ENCODE results near the gene EFNB3.

The EFNB3 gene

DNA sequence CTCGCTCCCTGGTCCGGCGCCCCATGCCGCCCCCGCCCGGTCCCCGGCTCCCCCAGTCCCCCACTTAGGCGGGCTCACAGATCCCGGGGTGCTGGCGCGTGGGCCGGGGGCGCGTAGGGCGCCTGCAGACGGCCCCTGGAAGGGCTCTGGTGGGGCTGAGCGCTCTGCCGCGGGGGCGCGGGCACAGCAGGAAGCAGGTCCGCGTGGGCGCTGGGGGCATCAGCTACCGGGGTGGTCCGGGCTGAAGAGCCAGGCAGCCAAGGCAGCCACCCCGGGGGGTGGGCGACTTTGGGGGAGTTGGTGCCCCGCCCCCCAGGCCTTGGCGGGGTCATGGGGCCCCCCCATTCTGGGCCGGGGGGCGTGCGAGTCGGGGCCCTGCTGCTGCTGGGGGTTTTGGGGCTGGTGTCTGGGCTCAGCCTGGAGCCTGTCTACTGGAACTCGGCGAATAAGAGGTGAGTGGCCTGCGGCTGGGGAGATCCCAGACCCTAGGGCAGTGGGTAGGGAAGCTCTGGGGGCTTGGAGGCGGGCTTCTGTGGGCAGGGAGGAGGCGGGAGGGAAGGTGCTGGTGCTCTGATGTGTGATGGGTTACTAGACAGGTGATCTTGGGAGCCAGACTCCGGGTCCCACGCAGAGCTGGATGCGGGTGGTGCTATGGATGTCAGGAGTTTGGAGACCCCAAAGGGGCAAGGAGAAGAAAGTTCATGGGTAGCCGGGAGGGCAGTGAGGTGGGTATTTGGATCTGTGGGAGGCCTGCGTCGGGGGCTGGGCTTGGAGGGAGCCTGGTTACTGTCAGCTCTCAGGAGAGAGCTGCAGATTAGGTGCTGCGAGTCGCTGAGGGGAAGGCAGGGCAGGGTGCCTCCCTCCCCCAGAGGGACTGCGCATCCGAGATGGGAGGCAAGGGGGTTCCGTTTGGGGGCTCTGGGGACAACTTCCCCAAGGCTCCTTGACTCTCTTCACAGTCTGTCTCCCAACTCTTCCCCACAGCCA lies 560 bp downstream of the EFNB3 start:
- Histone ChIP-seq H3K4me3 (peak overlapping the region; percentile 72), H3K9me3 (ENCODE audit: low read depth, low read length) (no peaks in the 10 kb centered on the region), H3K27ac (no peak overlapping the region), H3K36me3 (ENCODE audit: insufficient read depth, low read length) (no peaks in the 10 kb centered on the region; the same call in 1 of the 2 replicates), H3K9ac (ENCODE audit: insufficient read length) (peak overlapping the region; percentile 50)
- no peak for DNase-seq (ENCODE audit: low read depth, low spot score)
- no peak for TF ChIP-seq POLR2AphosphoS5 (IDR thresholded peaks at IDR 0.05; ENCODE audit: borderline replicate concordance, low read depth, low read length)
- no peak for TF ChIP-seq FOXP2 (optimal IDR thresholded peaks at IDR 0.05; ENCODE audit: control extremely low read depth, extremely low read length, insufficient read depth)
- no peak for TF ChIP-seq EZH2 (IDR thresholded peaks at IDR 0.05)

DNA sequence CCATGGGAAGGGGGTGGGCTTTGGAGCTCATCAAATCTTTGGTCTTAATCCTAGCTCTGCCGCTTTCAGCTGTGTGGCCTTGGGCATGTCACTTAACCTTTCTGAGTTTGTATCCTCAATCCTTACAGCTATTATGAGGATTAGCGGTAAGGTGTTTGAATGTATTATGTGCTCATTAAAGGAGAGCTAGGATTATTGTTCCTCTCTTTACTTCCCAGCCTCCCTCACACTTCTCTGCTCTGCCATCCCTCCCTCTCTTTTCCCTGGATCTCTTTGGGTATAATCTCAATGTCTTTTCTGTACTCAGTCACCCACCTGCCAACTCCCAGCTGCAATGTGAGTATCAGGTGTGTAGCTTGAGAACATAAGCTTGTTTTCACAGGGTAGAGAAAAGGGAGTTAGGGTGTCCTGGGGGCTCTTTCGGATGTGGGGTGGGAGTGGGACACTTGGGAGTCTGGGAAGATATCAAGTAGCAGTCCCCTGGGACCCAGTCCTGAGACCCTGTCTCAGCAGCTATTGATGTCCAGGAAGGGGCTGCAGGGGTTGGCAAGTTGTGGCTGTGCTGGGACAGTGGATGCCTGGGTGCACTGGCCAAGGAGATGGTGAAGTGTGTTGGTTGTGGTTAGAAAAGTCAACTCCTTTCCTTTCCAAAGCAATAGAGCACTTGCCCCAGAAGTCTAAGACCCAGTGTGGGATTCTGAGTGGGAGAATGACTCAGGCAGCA lies 1.8 kb downstream of the EFNB3 start:
- Histone ChIP-seq H3K27ac (no peak overlapping the region), H3K36me3 (ENCODE audit: insufficient read depth, low read length) (no peaks in the 10 kb centered on the region; the same call in 1 of the 2 replicates), H3K9ac (ENCODE audit: insufficient read length) (no peak overlapping the region), H3K9me3 (ENCODE audit: low read depth, low read length) (no peaks in the 10 kb centered on the region), H3K4me3 (no peak overlapping the region)
- DNase-seq (ENCODE audit: low read depth, low spot score) = no peak
- no peak for TF ChIP-seq FOXP2 (optimal IDR thresholded peaks at IDR 0.05; ENCODE audit: control extremely low read depth, extremely low read length, insufficient read depth)

DNA sequence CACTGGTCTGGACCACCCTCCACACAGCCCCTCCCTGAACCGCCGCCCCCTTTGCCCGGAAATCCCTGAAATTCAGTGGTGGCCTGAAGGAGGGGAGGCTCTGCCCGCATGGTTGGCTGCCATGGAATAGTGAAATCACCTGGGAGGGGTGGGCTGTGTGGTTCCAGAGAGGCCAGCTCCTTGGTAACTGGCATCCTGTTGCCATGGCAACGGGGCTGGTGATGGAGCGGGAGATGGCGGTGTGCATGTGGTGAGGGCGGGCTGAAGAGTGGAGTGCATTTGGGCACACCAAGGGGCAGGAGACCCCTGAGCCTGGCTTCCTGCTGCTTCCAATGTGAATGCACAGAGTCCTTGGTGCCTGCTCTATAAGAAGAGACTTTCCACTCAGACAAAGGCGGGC lies 2.4 kb downstream of the EFNB3 start:
- no peak for TF ChIP-seq POLR2AphosphoS5 (IDR thresholded peaks at IDR 0.05; ENCODE audit: borderline replicate concordance, low read depth, low read length)
- no peak for TF ChIP-seq EZH2 (IDR thresholded peaks at IDR 0.05)
- TF ChIP-seq FOXP2 (optimal IDR thresholded peaks at IDR 0.05; ENCODE audit: control extremely low read depth, extremely low read length, insufficient read depth) = no peak
- DNase-seq (ENCODE audit: low read depth, low spot score) = no peak

DNA sequence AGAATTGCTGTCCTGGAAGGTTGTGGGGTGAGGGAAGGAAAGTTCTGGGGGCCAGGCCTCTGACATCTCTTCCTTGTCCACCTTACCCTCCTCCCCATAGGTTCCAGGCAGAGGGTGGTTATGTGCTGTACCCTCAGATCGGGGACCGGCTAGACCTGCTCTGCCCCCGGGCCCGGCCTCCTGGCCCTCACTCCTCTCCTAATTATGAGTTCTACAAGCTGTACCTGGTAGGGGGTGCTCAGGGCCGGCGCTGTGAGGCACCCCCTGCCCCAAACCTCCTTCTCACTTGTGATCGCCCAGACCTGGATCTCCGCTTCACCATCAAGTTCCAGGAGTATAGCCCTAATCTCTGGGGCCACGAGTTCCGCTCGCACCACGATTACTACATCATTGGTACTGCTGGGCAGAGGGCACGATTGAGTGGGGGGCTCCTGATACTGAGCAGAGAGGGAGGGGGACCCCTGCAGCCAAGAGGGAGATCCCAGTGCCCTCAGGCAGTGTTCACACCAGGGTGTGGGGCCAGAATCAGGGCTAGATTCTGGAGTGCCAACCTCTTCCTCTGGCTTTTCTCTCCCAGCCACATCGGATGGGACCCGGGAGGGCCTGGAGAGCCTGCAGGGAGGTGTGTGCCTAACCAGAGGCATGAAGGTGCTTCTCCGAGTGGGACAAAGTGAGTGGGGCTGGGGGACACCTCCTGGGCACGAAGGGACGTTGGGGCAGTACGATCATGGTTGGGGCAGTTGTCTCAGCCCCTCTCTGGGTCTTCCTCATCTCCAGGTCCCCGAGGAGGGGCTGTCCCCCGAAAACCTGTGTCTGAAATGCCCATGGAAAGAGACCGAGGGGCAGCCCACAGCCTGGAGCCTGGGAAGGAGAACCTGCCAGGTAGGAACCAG lies 3.1 kb downstream of the EFNB3 start:
- Histone ChIP-seq H3K36me3 (ENCODE audit: insufficient read depth, low read length) (no peaks in the 10 kb centered on the region), H3K4me3 (no peak overlapping the region), H3K9me3 (ENCODE audit: low read depth, low read length) (no peaks in the 10 kb centered on the region), H3K27ac (no peak overlapping the region), H3K9ac (ENCODE audit: insufficient read length) (no peak overlapping the region)
- no peak for DNase-seq (ENCODE audit: low read depth, low spot score)
- no peak for TF ChIP-seq FOXP2 (optimal IDR thresholded peaks at IDR 0.05; ENCODE audit: control extremely low read depth, extremely low read length, insufficient read depth)
- no peak for TF ChIP-seq EZH2 (IDR thresholded peaks at IDR 0.05)
- TF ChIP-seq POLR2AphosphoS5 (IDR thresholded peaks at IDR 0.05; ENCODE audit: borderline replicate concordance, low read depth, low read length) = no peak

More for the DNA sequence above, 2.4 kb downstream of the EFNB3 start:
- H3K36me3 ChIP-seq (ENCODE audit: insufficient read depth, low read length) = no peaks in the 10 kb centered on the region
- no peak overlapping the region for H3K4me3 ChIP-seq
- H3K27ac ChIP-seq = no peak overlapping the region
- no peak overlapping the region for H3K9ac ChIP-seq (ENCODE audit: insufficient read length)
- no peaks in the 10 kb centered on the region for H3K9me3 ChIP-seq (ENCODE audit: low read depth, low read length)

DNA sequence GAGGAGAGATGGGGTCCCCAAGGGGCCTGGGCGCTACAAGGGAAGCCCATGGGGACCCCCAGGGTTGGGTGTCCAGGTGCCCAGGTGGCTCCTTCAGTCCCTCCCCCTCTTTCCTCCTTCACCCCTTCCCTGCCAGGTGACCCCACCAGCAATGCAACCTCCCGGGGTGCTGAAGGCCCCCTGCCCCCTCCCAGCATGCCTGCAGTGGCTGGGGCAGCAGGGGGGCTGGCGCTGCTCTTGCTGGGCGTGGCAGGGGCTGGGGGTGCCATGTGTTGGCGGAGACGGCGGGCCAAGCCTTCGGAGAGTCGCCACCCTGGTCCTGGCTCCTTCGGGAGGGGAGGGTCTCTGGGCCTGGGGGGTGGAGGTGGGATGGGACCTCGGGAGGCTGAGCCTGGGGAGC lies 4.0 kb downstream of the EFNB3 start:
- DNase-seq (ENCODE audit: low read depth, low spot score) = no peak
- no peaks in the 10 kb centered on the region for H3K36me3 ChIP-seq (ENCODE audit: insufficient read depth, low read length)
- H3K27ac ChIP-seq = no peak overlapping the region
- no peak for TF ChIP-seq FOXP2 (optimal IDR thresholded peaks at IDR 0.05; ENCODE audit: control extremely low read depth, extremely low read length, insufficient read depth)
- no peak for TF ChIP-seq EZH2 (IDR thresholded peaks at IDR 0.05)
- TF ChIP-seq POLR2AphosphoS5 (IDR thresholded peaks at IDR 0.05; ENCODE audit: borderline replicate concordance, low read depth, low read length) = no peak
- no peaks in the 10 kb centered on the region for H3K9me3 ChIP-seq (ENCODE audit: low read depth, low read length)
- H3K9ac ChIP-seq (ENCODE audit: insufficient read length) = no peak overlapping the region
- H3K4me3 ChIP-seq = no peak overlapping the region

DNA sequence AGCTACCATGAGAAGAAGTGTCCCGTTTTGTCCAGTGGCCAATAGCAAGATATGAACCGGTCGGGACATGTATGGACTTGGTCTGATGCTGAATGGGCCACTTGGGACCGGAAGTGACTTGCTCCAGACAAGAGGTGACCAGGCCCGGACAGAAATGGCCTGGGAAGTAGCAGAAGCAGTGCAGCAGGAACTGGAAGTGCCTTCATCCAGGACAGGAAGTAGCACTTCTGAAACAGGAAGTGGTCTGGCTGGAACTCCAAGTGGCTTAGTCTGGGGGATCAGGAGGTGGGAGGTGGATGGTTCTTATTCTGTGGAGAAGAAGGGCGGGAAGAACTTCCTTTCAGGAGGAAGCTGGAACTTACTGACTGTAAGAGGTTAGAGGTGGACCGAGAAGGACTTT lies 5.3 kb downstream of the EFNB3 start:
- DNase-seq (ENCODE audit: low read depth, low spot score) = no peak
- Histone ChIP-seq H3K9me3 (ENCODE audit: low read depth, low read length) (no peaks in the 10 kb centered on the region), H3K4me3 (no peak overlapping the region), H3K36me3 (ENCODE audit: insufficient read depth, low read length) (no peaks in the 10 kb centered on the region), H3K27ac (no peak overlapping the region), H3K9ac (ENCODE audit: insufficient read length) (no peak overlapping the region)
- TF ChIP-seq FOXP2 (optimal IDR thresholded peaks at IDR 0.05; ENCODE audit: control extremely low read depth, extremely low read length, insufficient read depth) (no peak), EZH2 (IDR thresholded peaks at IDR 0.05) (no peak), POLR2AphosphoS5 (IDR thresholded peaks at IDR 0.05; ENCODE audit: borderline replicate concordance, low read depth, low read length) (no peak)

DNA sequence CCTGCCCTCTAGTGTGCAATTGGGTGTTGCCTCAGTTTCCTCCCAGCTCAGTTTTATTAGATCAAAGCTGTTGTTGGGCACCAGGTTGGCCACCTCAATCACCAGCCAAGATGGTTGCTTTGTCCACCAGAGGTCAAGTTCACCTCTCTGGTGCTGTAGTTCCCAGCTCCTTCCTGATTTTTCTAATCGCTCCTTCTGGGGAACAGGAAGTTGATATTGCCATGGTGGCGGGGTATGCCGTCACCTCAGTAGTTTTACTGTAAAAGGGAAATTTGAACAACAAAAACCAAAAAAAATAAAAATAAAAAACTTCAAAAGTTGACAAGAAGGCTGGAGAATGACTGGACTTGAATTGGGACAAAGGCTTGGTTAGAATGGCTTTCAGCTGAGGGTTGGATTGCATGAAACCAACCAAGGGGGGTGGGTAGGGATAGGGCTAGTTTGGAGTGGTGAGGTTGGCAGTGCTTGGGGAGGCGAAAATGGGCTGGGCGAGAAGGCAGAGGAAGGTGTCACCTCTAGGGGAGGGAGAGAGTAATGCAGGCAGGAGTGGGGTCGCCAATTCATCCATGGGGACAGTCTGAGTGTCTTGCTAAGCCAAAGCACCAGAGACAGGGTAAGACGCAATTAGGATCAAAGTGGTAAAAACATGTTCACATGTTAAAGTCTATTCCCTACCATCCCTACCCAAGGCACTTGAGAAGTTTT lies 6.2 kb downstream of the EFNB3 start:
- no peaks in the 10 kb centered on the region for H3K36me3 ChIP-seq (ENCODE audit: insufficient read depth, low read length)
- H3K9me3 ChIP-seq (ENCODE audit: low read depth, low read length) = no peaks in the 10 kb centered on the region
- no peak for TF ChIP-seq FOXP2 (optimal IDR thresholded peaks at IDR 0.05; ENCODE audit: control extremely low read depth, extremely low read length, insufficient read depth)
- no peak for TF ChIP-seq EZH2 (IDR thresholded peaks at IDR 0.05)
- TF ChIP-seq POLR2AphosphoS5 (IDR thresholded peaks at IDR 0.05; ENCODE audit: borderline replicate concordance, low read depth, low read length) = no peak
- no peak overlapping the region for H3K27ac ChIP-seq
- H3K4me3 ChIP-seq = no peak overlapping the region
- no peak overlapping the region for H3K9ac ChIP-seq (ENCODE audit: insufficient read length)
- DNase-seq (ENCODE audit: low read depth, low spot score) = no peak

Measured in SK-N-MC (cell line).